BJ (cell line): Measurements from ENCODE around the gene BBS5. TPM values are rescaled to one million over a fixed set of nuclear protein-coding genes. Genes with fewer than 3 reads are reported as not detected.

Experiments used
- CTCF ChIA-PET: fragments of 350-600 bp; formaldehyde crosslinking; extraction: SDS; loops from one replicate; lab custom pipeline; 2021; ENCODE audit warnings: antibody characterized with exemption, inconsistent platforms; lab: Yijun Ruan, JAX
- POLR2A ChIA-PET: fragments of 300-600 bp; sonication (Branson Sonifier 250); formaldehyde crosslinking; extraction: SDS; loops from one replicate; lab custom pipeline; 2021; ENCODE audit warnings: antibody characterized with exemption; lab: Charles Lee
- DNase-seq: peaks from one replicate; pipeline ENCODE4 v3.0.0-alpha.2; 2011; ENCODE audit warnings: low read depth
- H3K27me3 ChIP-seq: 2 replicates; pipeline ENCODE4 v1.6.0; 2011; ENCODE audit warnings: low read length; ENCODE audit not compliant: control insufficient read depth, insufficient read depth
- H3K36me3 ChIP-seq: 2 replicates; pipeline ENCODE4 v1.5.1; 2011; ENCODE audit warnings: low read length; ENCODE audit not compliant: control insufficient read depth, insufficient read depth
- H3K4me3 ChIP-seq: 2 replicates; pipeline ENCODE4 v1.5.1; 2011; ENCODE audit warnings: low read depth, mild to moderate bottlenecking, control low read depth, low read length
- polyA plus RNA-seq: library from polyadenylated mRNA; depleted of rRNA; stranded (reverse); fragments of >200 nt; gene quantifications from 2 replicates; pipeline ENCODE4 v1.2.3, GENCODE V29; 2011
- TF ChIP-seq, protein P1 (sequence below): IDR thresholded peaks from 2 replicates; pipeline ENCODE4 v1.5.1; 2011; ENCODE audit warnings: low read depth, mild to moderate bottlenecking, control low read depth, inconsistent platforms, low read length, moderate library complexity; ENCODE audit not compliant: insufficient read depth

Gene BBS5
- polyA plus RNA-seq, 1 experiment, result 2.6 TPM

- CTCF ChIA-PET, result interaction anchor here (1.4 kb wide), 1 partner anchor 15 kb away, joined by 4 read pairs; no protein-coding TSS in a partner anchor
- Histone ChIP-seq H3K36me3 (no peaks in the 10 kb centered on the region), H3K27me3 (no peaks in the 10 kb centered on the region), H3K4me3 (no peak overlapping the region)
- TF ChIP-seq, protein P1, sequence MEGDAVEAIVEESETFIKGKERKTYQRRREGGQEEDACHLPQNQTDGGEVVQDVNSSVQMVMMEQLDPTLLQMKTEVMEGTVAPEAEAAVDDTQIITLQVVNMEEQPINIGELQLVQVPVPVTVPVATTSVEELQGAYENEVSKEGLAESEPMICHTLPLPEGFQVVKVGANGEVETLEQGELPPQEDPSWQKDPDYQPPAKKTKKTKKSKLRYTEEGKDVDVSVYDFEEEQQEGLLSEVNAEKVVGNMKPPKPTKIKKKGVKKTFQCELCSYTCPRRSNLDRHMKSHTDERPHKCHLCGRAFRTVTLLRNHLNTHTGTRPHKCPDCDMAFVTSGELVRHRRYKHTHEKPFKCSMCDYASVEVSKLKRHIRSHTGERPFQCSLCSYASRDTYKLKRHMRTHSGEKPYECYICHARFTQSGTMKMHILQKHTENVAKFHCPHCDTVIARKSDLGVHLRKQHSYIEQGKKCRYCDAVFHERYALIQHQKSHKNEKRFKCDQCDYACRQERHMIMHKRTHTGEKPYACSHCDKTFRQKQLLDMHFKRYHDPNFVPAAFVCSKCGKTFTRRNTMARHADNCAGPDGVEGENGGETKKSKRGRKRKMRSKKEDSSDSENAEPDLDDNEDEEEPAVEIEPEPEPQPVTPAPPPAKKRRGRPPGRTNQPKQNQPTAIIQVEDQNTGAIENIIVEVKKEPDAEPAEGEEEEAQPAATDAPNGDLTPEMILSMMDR, result no peak
- no peak for DNase-seq
- POLR2A ChIA-PET, result no interaction called here
Measured at GRCh38 chr2:169485650-169486138, 6.4 kb downstream of the BBS5 start.

DNA sequence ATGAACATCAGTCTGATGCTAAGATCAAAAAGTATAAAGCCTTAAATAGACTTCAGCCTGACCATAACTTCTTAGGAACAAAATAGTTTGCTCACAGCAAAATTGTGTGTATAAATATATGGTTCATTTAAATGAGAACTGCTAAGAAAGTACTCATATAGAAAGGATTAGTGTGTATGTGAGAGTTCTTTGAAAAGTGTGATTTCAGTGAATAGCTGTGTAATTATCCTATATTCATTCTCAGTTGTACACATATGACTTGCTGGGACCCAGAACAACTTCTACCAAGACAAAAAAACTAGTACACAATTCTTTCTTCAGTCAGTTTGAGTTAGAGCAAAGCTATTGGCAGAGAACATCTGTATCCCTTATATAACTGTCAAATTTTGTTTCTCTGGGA, 7.2 kb downstream of the BBS5 start:
- DNase-seq, result no peak
- CTCF ChIA-PET, result interaction anchor here (1.4 kb wide), 1 partner anchor 14 kb away, joined by 4 read pairs; no protein-coding TSS in a partner anchor
- Histone ChIP-seq H3K4me3 (no peak overlapping the region), H3K27me3 (no peaks in the 10 kb centered on the region), H3K36me3 (no peaks in the 10 kb centered on the region)
- TF ChIP-seq, protein P1, result no peak
- POLR2A ChIA-PET, result no interaction called here

DNA sequence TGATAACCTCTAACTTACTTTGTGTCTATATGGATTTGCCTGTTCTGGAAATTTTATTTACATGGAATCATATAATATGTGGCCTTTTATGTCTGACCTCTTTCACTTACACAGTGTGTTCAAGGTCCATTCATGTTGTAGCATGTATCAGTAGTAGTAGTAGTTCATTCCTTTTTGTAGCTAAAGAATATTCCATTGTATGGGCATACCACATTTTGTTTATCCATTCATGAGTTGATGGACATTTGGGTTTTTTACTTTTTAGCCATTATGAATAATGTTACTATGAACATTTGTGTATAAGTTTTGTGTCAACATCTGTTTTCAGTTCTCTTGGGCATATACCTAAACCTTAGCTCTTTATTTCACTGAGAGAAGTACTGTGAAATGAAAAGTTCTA, 11.5 kb downstream of the BBS5 start:
- Histone ChIP-seq H3K27me3 (no peaks in the 10 kb centered on the region), H3K4me3 (no peak overlapping the region), H3K36me3 (no peaks in the 10 kb centered on the region)
- TF ChIP-seq, protein P1, result no peak
- POLR2A ChIA-PET, result no interaction called here
- CTCF ChIA-PET, result interaction anchor here (0.6 kb wide), 1 partner anchor 10 kb away, joined by 4 read pairs; no protein-coding TSS in a partner anchor
- DNase-seq, result no peak

- TF ChIP-seq, protein P1, result no peak
- POLR2A ChIA-PET, result no interaction called here
- CTCF ChIA-PET, result interaction anchor here (0.6 kb wide), 1 partner anchor 9 kb away, joined by 4 read pairs; no protein-coding TSS in a partner anchor
- no peak for DNase-seq
- no peaks in the 10 kb centered on the region for H3K27me3 ChIP-seq
- no peak overlapping the region for H3K4me3 ChIP-seq
- H3K36me3 ChIP-seq, result no peaks in the 10 kb centered on the region
Measured at GRCh38 chr2:169491378-169491777, 12.1 kb downstream of the BBS5 start.

DNA sequence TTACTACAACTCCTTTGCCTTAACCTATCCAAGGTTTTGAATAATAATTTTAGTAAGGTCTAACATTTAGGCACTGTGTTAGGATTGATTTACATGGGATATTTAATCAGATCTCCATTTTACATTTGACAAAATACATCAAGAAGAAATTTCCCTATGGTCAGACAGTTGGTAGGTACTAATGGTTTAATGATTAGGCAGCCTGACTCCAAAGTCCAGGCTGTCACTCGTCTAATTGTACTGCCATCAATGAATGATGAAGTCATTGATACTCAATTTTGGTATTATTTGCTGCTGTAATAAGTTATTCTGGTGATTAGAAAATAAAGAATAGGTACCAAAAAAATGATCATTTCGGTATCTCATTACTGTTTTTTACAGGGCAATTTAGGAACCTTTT, 14.1 kb downstream of the BBS5 start:
- Histone ChIP-seq H3K4me3 (no peak overlapping the region), H3K36me3 (no peaks in the 10 kb centered on the region), H3K27me3 (no peaks in the 10 kb centered on the region)
- no peak for DNase-seq
- TF ChIP-seq, protein P1, result no peak
- CTCF ChIA-PET, result interaction anchor here (1.1 kb wide), 1 partner anchor 41 kb away, joined by 3 read pairs; no protein-coding TSS in a partner anchor
- POLR2A ChIA-PET, result no interaction called here
